A673 (cell line): ENCODE measurements around the gene SYT5.

Source experiments
- EZH2 ChIP-seq: fragments of 200-600 bp; sonication (generic); IDR thresholded peaks from 2 replicates; pipeline ENCODE4 v1.6.1; 2017; ENCODE audit warnings: borderline replicate concordance, low read depth, mild to moderate bottlenecking, mixed read lengths, antibody characterized with exemption, low read length; ENCODE audit not compliant: poor library complexity, severe bottlenecking
- TF ChIP-seq, protein P1 (sequence below): fragments of 300-800, 200-600 bp; sonication (generic); conservative IDR thresholded peaks from 2 replicates; pipeline ENCODE4 v1.5.1; 2017; ENCODE audit warnings: low read depth, mild to moderate bottlenecking, antibody characterized with exemption, low read length, moderate library complexity, mixed read lengths

- TF ChIP-seq, protein P1, sequence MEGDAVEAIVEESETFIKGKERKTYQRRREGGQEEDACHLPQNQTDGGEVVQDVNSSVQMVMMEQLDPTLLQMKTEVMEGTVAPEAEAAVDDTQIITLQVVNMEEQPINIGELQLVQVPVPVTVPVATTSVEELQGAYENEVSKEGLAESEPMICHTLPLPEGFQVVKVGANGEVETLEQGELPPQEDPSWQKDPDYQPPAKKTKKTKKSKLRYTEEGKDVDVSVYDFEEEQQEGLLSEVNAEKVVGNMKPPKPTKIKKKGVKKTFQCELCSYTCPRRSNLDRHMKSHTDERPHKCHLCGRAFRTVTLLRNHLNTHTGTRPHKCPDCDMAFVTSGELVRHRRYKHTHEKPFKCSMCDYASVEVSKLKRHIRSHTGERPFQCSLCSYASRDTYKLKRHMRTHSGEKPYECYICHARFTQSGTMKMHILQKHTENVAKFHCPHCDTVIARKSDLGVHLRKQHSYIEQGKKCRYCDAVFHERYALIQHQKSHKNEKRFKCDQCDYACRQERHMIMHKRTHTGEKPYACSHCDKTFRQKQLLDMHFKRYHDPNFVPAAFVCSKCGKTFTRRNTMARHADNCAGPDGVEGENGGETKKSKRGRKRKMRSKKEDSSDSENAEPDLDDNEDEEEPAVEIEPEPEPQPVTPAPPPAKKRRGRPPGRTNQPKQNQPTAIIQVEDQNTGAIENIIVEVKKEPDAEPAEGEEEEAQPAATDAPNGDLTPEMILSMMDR, result no peak
- no peak for TF ChIP-seq EZH2
These were observed 4.8 kb downstream of the SYT5 start for GRCh38 chr19:55175117-55175867.
